Astrocyte of the cerebellum (primary cell): ENCODE data around the gene NECAB2.

Source experiments
- DNase-seq: peaks from one replicate; pipeline ENCODE4 v3.0.0-alpha.2; 2011; ENCODE audit warnings: low read depth
- H3K4me3 ChIP-seq: 2 replicates; pipeline ENCODE4 v1.5.1; 2011; ENCODE audit warnings: mild to moderate bottlenecking, low read depth, low read length, moderate library complexity
- in situ Hi-C: cut with HindIII; loops from 2 replicates; pipeline ENCODE4 v1.10.0; 2017; ENCODE audit warnings: low sequenced_read_pairs
- TF ChIP-seq, protein P1 (sequence below): IDR thresholded peaks from 2 replicates; pipeline ENCODE4 v1.5.1; 2012; ENCODE audit warnings: low read length, low read depth, moderate library complexity, mild to moderate bottlenecking; ENCODE audit errors: missing control alignments

The NECAB2 gene

DNA sequence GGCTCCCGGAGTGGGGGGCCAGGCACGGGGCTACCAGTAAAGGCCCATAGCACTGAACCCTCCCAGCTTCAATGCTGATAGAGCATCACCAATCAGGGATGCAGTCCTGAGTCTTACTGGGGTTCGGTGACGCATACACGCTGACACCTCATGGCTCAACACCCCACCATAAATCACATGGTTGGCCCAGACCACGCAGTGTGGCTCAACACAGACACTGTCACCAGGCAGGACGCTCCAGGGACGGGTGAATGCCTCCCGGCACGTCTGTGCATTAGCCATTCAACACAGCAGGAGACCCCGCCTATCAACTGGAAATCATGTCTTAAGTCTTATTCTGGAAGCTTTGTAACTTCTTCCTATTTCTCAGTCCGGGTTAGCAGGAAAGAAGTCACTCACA lies 35.0 kb downstream of the NECAB2 start:
- no peak for DNase-seq
- no peak overlapping the region for H3K4me3 ChIP-seq
- in situ Hi-C loops = no loop called here
- TF ChIP-seq, protein P1, sequence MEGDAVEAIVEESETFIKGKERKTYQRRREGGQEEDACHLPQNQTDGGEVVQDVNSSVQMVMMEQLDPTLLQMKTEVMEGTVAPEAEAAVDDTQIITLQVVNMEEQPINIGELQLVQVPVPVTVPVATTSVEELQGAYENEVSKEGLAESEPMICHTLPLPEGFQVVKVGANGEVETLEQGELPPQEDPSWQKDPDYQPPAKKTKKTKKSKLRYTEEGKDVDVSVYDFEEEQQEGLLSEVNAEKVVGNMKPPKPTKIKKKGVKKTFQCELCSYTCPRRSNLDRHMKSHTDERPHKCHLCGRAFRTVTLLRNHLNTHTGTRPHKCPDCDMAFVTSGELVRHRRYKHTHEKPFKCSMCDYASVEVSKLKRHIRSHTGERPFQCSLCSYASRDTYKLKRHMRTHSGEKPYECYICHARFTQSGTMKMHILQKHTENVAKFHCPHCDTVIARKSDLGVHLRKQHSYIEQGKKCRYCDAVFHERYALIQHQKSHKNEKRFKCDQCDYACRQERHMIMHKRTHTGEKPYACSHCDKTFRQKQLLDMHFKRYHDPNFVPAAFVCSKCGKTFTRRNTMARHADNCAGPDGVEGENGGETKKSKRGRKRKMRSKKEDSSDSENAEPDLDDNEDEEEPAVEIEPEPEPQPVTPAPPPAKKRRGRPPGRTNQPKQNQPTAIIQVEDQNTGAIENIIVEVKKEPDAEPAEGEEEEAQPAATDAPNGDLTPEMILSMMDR = no peak

DNA sequence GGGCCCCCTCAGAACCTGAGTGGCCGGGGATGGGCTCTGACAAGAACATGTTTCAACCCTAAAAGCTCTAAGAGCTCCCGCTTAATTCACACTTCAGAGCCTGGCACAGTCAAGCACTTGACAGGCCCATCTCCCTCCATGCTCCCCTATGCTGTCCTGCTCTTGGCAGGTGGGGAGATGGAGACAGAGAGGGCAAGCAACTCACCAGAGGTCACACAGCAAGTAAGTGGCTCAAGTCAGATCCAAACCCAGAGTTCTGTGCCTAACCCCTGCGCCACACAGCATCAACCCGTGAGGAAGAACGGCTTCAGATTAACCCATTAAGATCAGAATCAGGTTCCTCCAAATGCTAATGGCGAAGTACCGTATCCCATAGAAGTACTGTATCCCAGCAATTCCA lies 36.4 kb downstream of the NECAB2 start:
- DNase-seq = no peak
- TF ChIP-seq, protein P1 = no peak
- no peak overlapping the region for H3K4me3 ChIP-seq
- in situ Hi-C loops = no loop called here

DNA sequence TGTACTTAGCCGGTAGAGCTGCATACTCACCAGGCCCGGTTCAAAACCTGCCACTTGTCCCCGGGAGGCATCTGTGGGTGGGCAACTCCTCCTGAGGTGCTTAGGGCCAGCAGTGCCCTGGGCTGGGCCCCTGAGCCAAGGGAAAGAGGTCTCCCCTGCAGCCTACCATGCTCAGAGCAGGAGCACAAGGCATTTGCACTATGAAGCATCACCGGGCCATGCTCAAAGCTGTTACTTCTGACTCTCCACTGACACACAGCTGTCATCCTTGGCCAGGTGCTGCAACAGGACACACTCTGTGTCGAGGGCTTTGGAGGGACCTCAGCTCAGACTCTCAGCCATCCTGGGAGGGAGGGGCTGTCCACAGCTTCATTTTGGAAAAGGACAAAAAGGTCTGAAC lies 37.3 kb downstream of the NECAB2 start:
- in situ Hi-C loops = no loop called here
- DNase-seq = no peak
- H3K4me3 ChIP-seq = no peak overlapping the region
- TF ChIP-seq, protein P1 = no peak

DNA sequence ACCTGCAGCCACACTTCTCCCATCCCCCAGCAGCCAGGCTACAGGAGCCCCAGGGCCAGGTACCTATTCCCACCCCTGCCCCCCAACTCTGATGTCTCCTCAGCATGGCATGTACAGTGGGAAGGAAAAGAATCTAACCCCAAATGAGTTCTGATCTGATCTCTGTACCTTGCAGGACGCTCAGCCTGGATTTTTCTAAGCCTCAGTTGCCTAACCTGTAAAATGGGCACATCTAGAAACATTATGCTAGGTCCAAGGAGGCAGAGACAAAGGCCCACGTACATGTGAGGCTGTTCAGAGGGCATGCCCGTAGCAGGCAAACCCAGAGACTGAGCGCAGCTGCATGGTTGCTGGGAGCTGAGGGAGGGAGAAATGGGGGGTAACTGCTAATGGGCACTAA lies 39.5 kb downstream of the NECAB2 start:
- in situ Hi-C loops = no loop called here
- DNase-seq = no peak
- TF ChIP-seq, protein P1 = no peak
- H3K4me3 ChIP-seq = no peak overlapping the region

DNA sequence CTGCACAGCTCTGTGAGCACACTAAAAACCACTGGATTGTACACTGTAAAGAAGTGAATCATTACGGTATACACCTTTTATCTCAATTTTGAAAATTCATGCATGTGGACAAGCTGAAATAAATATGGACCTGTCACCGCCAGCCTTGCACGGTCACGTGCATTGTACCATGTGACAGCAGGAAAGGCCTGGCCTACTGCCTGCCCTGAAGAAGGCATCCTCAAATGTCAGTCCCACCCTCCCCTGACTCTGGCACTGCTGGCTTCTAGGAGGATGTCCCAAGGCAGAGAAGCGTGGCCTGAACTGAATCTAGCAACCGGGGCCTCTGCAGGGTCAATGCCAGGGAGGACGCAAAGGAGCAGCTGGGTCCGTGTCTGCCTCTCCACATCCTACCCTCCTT lies 39.9 kb downstream of the NECAB2 start:
- no peak for DNase-seq
- TF ChIP-seq, protein P1 = no peak
- in situ Hi-C loops = no loop called here
- H3K4me3 ChIP-seq = no peak overlapping the region

DNA sequence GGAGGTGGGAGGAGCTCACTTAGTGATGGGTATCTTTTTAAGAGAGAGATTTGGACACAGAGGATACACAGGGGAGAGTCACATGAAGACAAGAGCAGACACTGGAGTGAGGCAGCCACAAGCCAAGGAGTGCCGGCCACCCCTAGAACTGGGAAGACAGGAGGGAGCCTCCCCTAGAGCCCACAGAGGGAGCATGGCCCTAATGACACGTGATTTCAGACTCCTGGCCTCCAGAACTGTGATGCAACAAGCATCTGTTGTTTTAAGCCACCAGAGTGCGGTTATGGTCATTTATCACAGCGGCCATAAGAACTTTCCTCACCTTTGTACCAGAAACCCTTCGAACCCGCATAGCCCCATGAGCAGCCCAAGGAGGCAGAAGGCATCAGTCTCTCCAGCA lies 41.2 kb downstream of the NECAB2 start:
- TF ChIP-seq, protein P1 = no peak
- no peak overlapping the region for H3K4me3 ChIP-seq
- DNase-seq = no peak
- in situ Hi-C loops = no loop called here
